Liver (tissue), 9 donors: ENCODE results near the gene CER1. TPM values are rescaled to one million over a fixed set of nuclear protein-coding genes. Genes with fewer than 3 reads are reported as not detected.

Experiments
- DNase-seq: peaks from one replicate; pipeline ENCODE4 v3.0.0-alpha.2; 2017; ENCODE audit warnings: low spot score
- H3K27ac ChIP-seq, 2 donors: one replicate each; pipeline ENCODE4 v1.7.0; 2013; ENCODE audit warnings: inconsistent platforms in 2 of 2, low read length in 2 of 2, control low read depth in 1 of 2, low read depth in 1 of 2, mild to moderate bottlenecking in 1 of 2
- H3K27me3 ChIP-seq, 4 donors: one replicate each; pipeline versions ENCODE4 v1.6.1 to v1.7.0; 2013; ENCODE audit warnings: low read length in 3 of 4, inconsistent platforms in 1 of 4, mild to moderate bottlenecking in 1 of 4, moderate library complexity in 1 of 4; ENCODE audit not compliant: control insufficient read depth in 4 of 4, insufficient read depth in 4 of 4
- H3K36me3 ChIP-seq, 4 donors: one replicate each; pipeline versions ENCODE4 v1.6.1 to v1.7.0; 2013; ENCODE audit warnings: low read length in 3 of 4, mild to moderate bottlenecking in 3 of 4, low read depth in 1 of 4, moderate library complexity in 1 of 4; ENCODE audit not compliant: control insufficient read depth in 4 of 4, insufficient read depth in 3 of 4
- H3K4me1 ChIP-seq, 4 donors: one replicate each; pipeline versions ENCODE4 v1.6.1 to v1.7.0; 2013; ENCODE audit warnings: low read length in 3 of 4, mild to moderate bottlenecking in 3 of 4, moderate library complexity in 1 of 4; ENCODE audit not compliant: control insufficient read depth in 4 of 4, insufficient read depth in 4 of 4
- H3K4me3 ChIP-seq, 3 donors: one replicate each; pipeline versions ENCODE4 v1.6.1 to v1.7.0; 2013; ENCODE audit warnings: low read length in 3 of 3, control low read depth in 1 of 3, low read depth in 1 of 3, mild to moderate bottlenecking in 1 of 3
- H3K9ac ChIP-seq, 2 donors: one replicate each; pipeline ENCODE4 v1.7.0; 2013; ENCODE audit warnings: low read length in 2 of 2, mild to moderate bottlenecking in 2 of 2, moderate library complexity in 2 of 2, control low read depth in 1 of 2, low read depth in 1 of 2
- H3K9me3 ChIP-seq, 4 donors: one replicate each; pipeline versions ENCODE4 v1.6.1 to v1.7.0; 2013; ENCODE audit warnings: low read length in 3 of 4; ENCODE audit not compliant: control insufficient read depth in 4 of 4
- EGR1 ChIP-seq, 2 donors: IDR thresholded peaks; 2 replicates each; pipeline ENCODE4 v1.6.1; 2016 to 2018; ENCODE audit warnings: antibody characterized with exemption in 2 of 2, low read depth in 2 of 2
- FOXA1 ChIP-seq: IDR thresholded peaks from 2 replicates; pipeline ENCODE4 v1.6.1; 2016; ENCODE audit warnings: antibody characterized with exemption
- FOXA2 ChIP-seq: IDR thresholded peaks from 2 replicates; pipeline ENCODE4 v1.6.1; 2016; ENCODE audit warnings: antibody characterized with exemption
- GABPA ChIP-seq, 2 donors: IDR thresholded peaks in 1 of 2; conservative IDR thresholded peaks in 1 of 2; 2 replicates each; pipeline ENCODE4 v1.6.1; 2016; ENCODE audit warnings: antibody characterized with exemption in 2 of 2, mild to moderate bottlenecking in 1 of 2, moderate library complexity in 1 of 2
- HNF4A ChIP-seq, 2 donors: conservative IDR thresholded peaks; 2 replicates each; pipeline ENCODE4 v1.6.1; 2016; ENCODE audit warnings: antibody characterized with exemption in 2 of 2, mild to moderate bottlenecking in 2 of 2
- HNF4G ChIP-seq: IDR thresholded peaks from 2 replicates; pipeline ENCODE4 v1.6.1; 2016; ENCODE audit warnings: antibody characterized with exemption
- JUND ChIP-seq, 2 donors: IDR thresholded peaks; 2 replicates each; pipeline ENCODE4 v1.6.1; 2016; ENCODE audit warnings: antibody characterized with exemption in 2 of 2
- RAD21 ChIP-seq, 2 donors: IDR thresholded peaks; 2 replicates each; pipeline ENCODE4 v1.6.1; 2016; ENCODE audit warnings: antibody characterized with exemption in 2 of 2, mild to moderate bottlenecking in 2 of 2
- TAF1 ChIP-seq: conservative IDR thresholded peaks from 2 replicates; pipeline ENCODE4 v1.6.1; 2016; ENCODE audit warnings: antibody characterized with exemption, mild to moderate bottlenecking
- YY1 ChIP-seq: IDR thresholded peaks from 2 replicates; pipeline ENCODE4 v1.6.1; 2016; ENCODE audit warnings: antibody characterized with exemption, mild to moderate bottlenecking
- WGBS: extraction: QIAGEN DNeasy Blood & Tissue Kit; methylation state at CpG from one replicate; pipeline ENCODE4 v1.1.7; 2013; 5-methylcytosine and 5-hydroxymethylcytosine counted together
- polyA plus RNA-seq, 2 donors: library from polyadenylated mRNA; stranded (reverse) in 1 of 2; unstranded in 1 of 2; fragments of 200-250 nt in 1 of 2; fragments of >200 nt in 1 of 2; fragmentation: Nextera tagmentation in 1 of 2; extraction: Ambion mirVana in 1 of 2; gene quantifications; one replicate each; pipeline versions ENCODE4 v1.2.1 to v1.2.3, GENCODE V29; 2013 to 2015
- total RNA-seq, 2 donors: library from RNA; depleted of rRNA; stranded (reverse); fragments of >200 nt; gene quantifications; one replicate each; pipeline ENCODE4 v1.2.3, GENCODE V29; 2014
- TF ChIP-seq, protein P1 (sequence below): IDR thresholded peaks from 2 replicates; pipeline ENCODE4 v1.6.1; 2016; ENCODE audit warnings: antibody characterized with exemption
- TF ChIP-seq, protein P2 (sequence below): fragments of 150-350 bp; IDR thresholded peaks from 2 replicates; pipeline ENCODE4 v1.5.1; 2017; ENCODE audit warnings: improper control_type of control experiment, low read depth, low read length; ENCODE audit not compliant: missing input control
- TF ChIP-seq, protein P3 (sequence below): IDR thresholded peaks from 2 replicates; pipeline ENCODE4 v1.6.1; 2016; ENCODE audit warnings: antibody characterized with exemption
- TF ChIP-seq, protein P4 (sequence below): IDR thresholded peaks from 2 replicates; pipeline ENCODE4 v1.6.1; 2016; ENCODE audit warnings: antibody characterized with exemption
- TF ChIP-seq, protein P5 (sequence below): IDR thresholded peaks from 2 replicates; pipeline ENCODE4 v1.6.1; 2016; ENCODE audit warnings: antibody characterized with exemption, mild to moderate bottlenecking
- donor health status: healthy.
- donor health status: healthy.
- donor health status: healthy.
- donor health status: healthy.
- donor health status: healthy.

The CER1 gene
- total and polyA plus RNA-seq, 4 donors = not detected

DNA sequence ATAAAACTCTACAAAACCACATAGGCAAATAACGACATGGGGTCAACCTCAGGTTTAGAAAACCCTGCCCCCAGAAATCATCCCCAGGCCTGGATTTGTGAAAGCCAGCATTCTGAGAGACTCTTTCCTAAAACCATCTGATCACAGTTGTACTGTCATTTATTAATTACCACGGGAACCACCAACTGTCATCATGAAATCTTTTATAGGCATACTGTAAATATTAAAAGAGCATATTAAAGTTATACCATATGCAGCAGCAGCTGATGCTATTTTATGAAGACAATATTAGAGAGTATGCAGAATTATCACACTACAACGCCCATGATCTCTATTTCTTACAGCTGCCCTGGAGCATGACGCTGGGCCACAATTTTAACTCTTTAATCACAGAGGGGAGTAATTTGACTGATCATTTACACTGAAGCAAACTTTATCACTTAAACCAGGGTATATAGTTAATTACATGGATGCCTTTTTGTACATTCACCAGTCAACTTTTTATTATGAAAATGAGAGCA lies 20.3 kb downstream of the CER1 start:
- Histone ChIP-seq H3K9me3 (peaks cover 2 to 12% (median 4%) of the 10 kb centered on the region in 4 donors), H3K36me3 (no peaks in the 10 kb centered on the region), H3K27ac (no peak overlapping the region), H3K27me3 (peaks cover 0 to 12% (median 0%) of the 10 kb centered on the region in 4 donors), H3K4me1 (no peaks in the 10 kb centered on the region), H3K4me3 (no peak overlapping the region), H3K9ac (no peak overlapping the region)
- no peak for DNase-seq
- WGBS = 51% methylated on average over 4 of the region's 4 CpGs
- no peak for TF ChIP-seq YY1
- TF ChIP-seq, protein P1, sequence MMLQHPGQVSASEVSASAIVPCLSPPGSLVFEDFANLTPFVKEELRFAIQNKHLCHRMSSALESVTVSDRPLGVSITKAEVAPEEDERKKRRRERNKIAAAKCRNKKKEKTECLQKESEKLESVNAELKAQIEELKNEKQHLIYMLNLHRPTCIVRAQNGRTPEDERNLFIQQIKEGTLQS = no peak
- TF ChIP-seq GABPA (IDR thresholded peaks at IDR 0.05 in 1 of 2, conservative IDR thresholded peaks at IDR 0.05 in 1 of 2) = no peak
- no peak for TF ChIP-seq HNF4G
- no peak for TF ChIP-seq RAD21 (IDR thresholded peaks at IDR 0.05)
- TF ChIP-seq, protein P2, sequence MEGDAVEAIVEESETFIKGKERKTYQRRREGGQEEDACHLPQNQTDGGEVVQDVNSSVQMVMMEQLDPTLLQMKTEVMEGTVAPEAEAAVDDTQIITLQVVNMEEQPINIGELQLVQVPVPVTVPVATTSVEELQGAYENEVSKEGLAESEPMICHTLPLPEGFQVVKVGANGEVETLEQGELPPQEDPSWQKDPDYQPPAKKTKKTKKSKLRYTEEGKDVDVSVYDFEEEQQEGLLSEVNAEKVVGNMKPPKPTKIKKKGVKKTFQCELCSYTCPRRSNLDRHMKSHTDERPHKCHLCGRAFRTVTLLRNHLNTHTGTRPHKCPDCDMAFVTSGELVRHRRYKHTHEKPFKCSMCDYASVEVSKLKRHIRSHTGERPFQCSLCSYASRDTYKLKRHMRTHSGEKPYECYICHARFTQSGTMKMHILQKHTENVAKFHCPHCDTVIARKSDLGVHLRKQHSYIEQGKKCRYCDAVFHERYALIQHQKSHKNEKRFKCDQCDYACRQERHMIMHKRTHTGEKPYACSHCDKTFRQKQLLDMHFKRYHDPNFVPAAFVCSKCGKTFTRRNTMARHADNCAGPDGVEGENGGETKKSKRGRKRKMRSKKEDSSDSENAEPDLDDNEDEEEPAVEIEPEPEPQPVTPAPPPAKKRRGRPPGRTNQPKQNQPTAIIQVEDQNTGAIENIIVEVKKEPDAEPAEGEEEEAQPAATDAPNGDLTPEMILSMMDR = no peak
- TF ChIP-seq, protein P3, sequence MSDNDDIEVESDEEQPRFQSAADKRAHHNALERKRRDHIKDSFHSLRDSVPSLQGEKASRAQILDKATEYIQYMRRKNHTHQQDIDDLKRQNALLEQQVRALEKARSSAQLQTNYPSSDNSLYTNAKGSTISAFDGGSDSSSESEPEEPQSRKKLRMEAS = no peak
- no peak for TF ChIP-seq FOXA1
- no peak for TF ChIP-seq HNF4A (conservative IDR thresholded peaks at IDR 0.05)
- TF ChIP-seq, protein P4, sequence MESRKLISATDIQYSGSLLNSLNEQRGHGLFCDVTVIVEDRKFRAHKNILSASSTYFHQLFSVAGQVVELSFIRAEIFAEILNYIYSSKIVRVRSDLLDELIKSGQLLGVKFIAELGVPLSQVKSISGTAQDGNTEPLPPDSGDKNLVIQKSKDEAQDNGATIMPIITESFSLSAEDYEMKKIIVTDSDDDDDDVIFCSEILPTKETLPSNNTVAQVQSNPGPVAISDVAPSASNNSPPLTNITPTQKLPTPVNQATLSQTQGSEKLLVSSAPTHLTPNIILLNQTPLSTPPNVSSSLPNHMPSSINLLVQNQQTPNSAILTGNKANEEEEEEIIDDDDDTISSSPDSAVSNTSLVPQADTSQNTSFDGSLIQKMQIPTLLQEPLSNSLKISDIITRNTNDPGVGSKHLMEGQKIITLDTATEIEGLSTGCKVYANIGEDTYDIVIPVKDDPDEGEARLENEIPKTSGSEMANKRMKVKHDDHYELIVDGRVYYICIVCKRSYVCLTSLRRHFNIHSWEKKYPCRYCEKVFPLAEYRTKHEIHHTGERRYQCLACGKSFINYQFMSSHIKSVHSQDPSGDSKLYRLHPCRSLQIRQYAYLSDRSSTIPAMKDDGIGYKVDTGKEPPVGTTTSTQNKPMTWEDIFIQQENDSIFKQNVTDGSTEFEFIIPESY = no peak
- no peak for TF ChIP-seq FOXA2
- no peak for TF ChIP-seq EGR1 (IDR thresholded peaks at IDR 0.05; ENCODE audit: low read depth in 2 of 2)
- TF ChIP-seq JUND (IDR thresholded peaks at IDR 0.05) = no peak
- TF ChIP-seq, protein P5, sequence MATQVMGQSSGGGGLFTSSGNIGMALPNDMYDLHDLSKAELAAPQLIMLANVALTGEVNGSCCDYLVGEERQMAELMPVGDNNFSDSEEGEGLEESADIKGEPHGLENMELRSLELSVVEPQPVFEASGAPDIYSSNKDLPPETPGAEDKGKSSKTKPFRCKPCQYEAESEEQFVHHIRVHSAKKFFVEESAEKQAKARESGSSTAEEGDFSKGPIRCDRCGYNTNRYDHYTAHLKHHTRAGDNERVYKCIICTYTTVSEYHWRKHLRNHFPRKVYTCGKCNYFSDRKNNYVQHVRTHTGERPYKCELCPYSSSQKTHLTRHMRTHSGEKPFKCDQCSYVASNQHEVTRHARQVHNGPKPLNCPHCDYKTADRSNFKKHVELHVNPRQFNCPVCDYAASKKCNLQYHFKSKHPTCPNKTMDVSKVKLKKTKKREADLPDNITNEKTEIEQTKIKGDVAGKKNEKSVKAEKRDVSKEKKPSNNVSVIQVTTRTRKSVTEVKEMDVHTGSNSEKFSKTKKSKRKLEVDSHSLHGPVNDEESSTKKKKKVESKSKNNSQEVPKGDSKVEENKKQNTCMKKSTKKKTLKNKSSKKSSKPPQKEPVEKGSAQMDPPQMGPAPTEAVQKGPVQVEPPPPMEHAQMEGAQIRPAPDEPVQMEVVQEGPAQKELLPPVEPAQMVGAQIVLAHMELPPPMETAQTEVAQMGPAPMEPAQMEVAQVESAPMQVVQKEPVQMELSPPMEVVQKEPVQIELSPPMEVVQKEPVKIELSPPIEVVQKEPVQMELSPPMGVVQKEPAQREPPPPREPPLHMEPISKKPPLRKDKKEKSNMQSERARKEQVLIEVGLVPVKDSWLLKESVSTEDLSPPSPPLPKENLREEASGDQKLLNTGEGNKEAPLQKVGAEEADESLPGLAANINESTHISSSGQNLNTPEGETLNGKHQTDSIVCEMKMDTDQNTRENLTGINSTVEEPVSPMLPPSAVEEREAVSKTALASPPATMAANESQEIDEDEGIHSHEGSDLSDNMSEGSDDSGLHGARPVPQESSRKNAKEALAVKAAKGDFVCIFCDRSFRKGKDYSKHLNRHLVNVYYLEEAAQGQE = no peak

DNA sequence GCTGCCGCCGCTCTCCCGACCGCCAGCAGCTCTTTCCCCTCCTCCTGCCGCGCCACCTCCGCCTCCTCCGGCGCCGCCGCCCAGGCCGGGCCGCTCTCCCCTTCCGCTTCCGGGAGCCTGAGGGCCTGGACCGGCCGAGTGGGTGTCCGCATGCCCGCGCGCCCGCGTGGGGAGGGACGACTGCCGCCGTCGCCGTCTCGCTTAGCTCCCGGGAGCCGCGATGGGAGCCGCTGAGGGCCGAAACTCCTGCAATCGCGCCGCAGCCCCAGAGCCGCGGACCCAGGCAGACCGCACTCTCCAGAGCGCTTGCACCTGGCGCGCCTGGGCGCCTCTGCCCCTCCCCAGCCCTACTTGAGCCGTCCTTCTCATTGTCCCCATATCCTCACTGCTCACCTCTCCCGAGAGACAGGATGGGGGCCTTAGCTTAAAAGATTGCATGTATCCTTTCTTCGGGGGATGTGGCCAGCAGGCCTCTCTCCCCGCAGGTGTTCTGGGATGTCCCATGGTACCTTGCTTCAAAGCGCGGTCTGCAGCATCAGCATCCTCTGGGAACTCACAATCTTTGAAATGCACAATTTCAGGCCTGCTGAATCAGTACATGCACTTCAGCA lies 29.2 kb downstream of the CER1 start, which contains the start of gene ZDHHC21:
Gene ZDHHC21, minus strand, starts transcription at position 182 of the 611 bp plus-strand sequence. CDS start 19,092 bp downstream, outside the sequence.
- H3K9ac ChIP-seq = peak within 1 kb of the TSS; percentile 30 to 77
- no peaks in the 10 kb centered on the region for H3K9me3 ChIP-seq
- peak within 1 kb of the TSS; percentile 72 to 97 (median 73) for H3K4me3 ChIP-seq
- H3K4me1 ChIP-seq = peaks cover 2 to 12% (median 5%) of the 10 kb centered on the region in 4 donors
- H3K27ac ChIP-seq = no peak within 1 kb of the TSS
- peaks cover 0 to 11% (median 1%) of the 10 kb centered on the region in 4 donors for H3K36me3 ChIP-seq
- no peak for TF ChIP-seq TAF1
- peak in 1 of 2 donors; percentile 81 for TF ChIP-seq GABPA (IDR thresholded peaks at IDR 0.05 in 1 of 2, conservative IDR thresholded peaks at IDR 0.05 in 1 of 2)
- TF ChIP-seq YY1 = no peak
- TF ChIP-seq, protein P3 = no peak
- TF ChIP-seq, protein P1 = no peak
- no peak for TF ChIP-seq FOXA2
- TF ChIP-seq HNF4G = no peak
- DNase-seq = peak; percentile 64
- H3K27me3 ChIP-seq = peaks cover 0 to 4% (median 0%) of the 10 kb centered on the region in 4 donors
- 4% methylated on average over 50 of the region's 50 CpGs for WGBS
